ENCODE results near the gene ERG. TPM values are rescaled to one million over a fixed set of nuclear protein-coding genes. Genes with fewer than 3 reads are reported as not detected.

The ERG gene
- total RNA-seq, 1 donor from 2014 or later = not detected

- Mint-ChIP-seq H3K36me3 (ENCODE audit: low read depth) (no peaks in the 10 kb centered on the region), H3K27ac (no peak overlapping the region), H3K9me3 (peaks cover 6% of the 10 kb centered on the region), H3K27me3 (no peaks in the 10 kb centered on the region), H3K4me1 (no peaks in the 10 kb centered on the region), H3K4me3 (peak overlapping the region; percentile 5)
- intact Hi-C loops (cut with micrococcal nuclease) = no loop called here
- DNase-seq (no peak), ATAC-seq (ENCODE audit: low read depth) (no peak)
- POLR2A ChIA-PET = no interaction called here
- no peak for TF ChIP-seq CTCF (IDR thresholded peaks at IDR 0.05)
- CTCF ChIA-PET = no interaction called here
Observed at GRCh38 chr21:38376235-38376634, 122.0 kb downstream of the ERG start.

- ChIA-PET POLR2A (no interaction called here), CTCF (no interaction called here)
- DNase-seq = no peak
- Mint-ChIP-seq H3K9me3 (no peaks in the 10 kb centered on the region), H3K4me3 (no peak overlapping the region), H3K27me3 (no peaks in the 10 kb centered on the region), H3K36me3 (ENCODE audit: low read depth) (no peaks in the 10 kb centered on the region), H3K4me1 (no peaks in the 10 kb centered on the region), H3K27ac (no peak overlapping the region)
- ATAC-seq (ENCODE audit: low read depth) = no peak
- intact Hi-C loops (cut with micrococcal nuclease) = no loop called here
- TF ChIP-seq CTCF (IDR thresholded peaks at IDR 0.05) = no peak
Observed at GRCh38 chr21:38367646-38368045, 130.6 kb downstream of the ERG start.

GRCh38 chr21:38365521-38365920 lies 132.8 kb downstream of the ERG start:
- H3K27me3 Mint-ChIP-seq = no peaks in the 10 kb centered on the region
- no peak overlapping the region for H3K4me3 Mint-ChIP-seq
- intact Hi-C loops (cut with micrococcal nuclease) = no loop called here
- CTCF ChIA-PET = no interaction called here
- no peaks in the 10 kb centered on the region for H3K9me3 Mint-ChIP-seq
- H3K36me3 Mint-ChIP-seq (ENCODE audit: low read depth) = no peaks in the 10 kb centered on the region
- no peak for DNase-seq
- H3K27ac Mint-ChIP-seq = no peak overlapping the region
- POLR2A ChIA-PET = no interaction called here
- H3K4me1 Mint-ChIP-seq = no peaks in the 10 kb centered on the region
- ATAC-seq (ENCODE audit: low read depth) = no peak
- no peak for TF ChIP-seq CTCF (IDR thresholded peaks at IDR 0.05)

- DNase-seq (no peak), ATAC-seq (ENCODE audit: low read depth) (no peak)
- no peaks in the 10 kb centered on the region for H3K4me1 Mint-ChIP-seq
- no peaks in the 10 kb centered on the region for H3K36me3 Mint-ChIP-seq (ENCODE audit: low read depth)
- TF ChIP-seq CTCF (IDR thresholded peaks at IDR 0.05) = no peak
- H3K27me3 Mint-ChIP-seq = no peaks in the 10 kb centered on the region
- intact Hi-C loops (cut with micrococcal nuclease) = no loop called here
- ChIA-PET POLR2A (no interaction called here), CTCF (no interaction called here)
- H3K27ac Mint-ChIP-seq = no peak overlapping the region
- no peak overlapping the region for H3K4me3 Mint-ChIP-seq
- H3K9me3 Mint-ChIP-seq = no peaks in the 10 kb centered on the region
Observed at GRCh38 chr21:38363693-38364092, 134.6 kb downstream of the ERG start.

- Mint-ChIP-seq H3K4me3 (no peak overlapping the region), H3K9me3 (no peaks in the 10 kb centered on the region), H3K27ac (no peak overlapping the region), H3K36me3 (ENCODE audit: low read depth) (no peaks in the 10 kb centered on the region), H3K4me1 (no peaks in the 10 kb centered on the region), H3K27me3 (no peaks in the 10 kb centered on the region)
- POLR2A ChIA-PET = no interaction called here
- intact Hi-C loops (cut with micrococcal nuclease) = no loop called here
- TF ChIP-seq CTCF (IDR thresholded peaks at IDR 0.05) = no peak
- CTCF ChIA-PET = no interaction called here
- ATAC-seq (ENCODE audit: low read depth) (no peak), DNase-seq (no peak)
Observed at GRCh38 chr21:38361324-38361723, 137.0 kb downstream of the ERG start.
